Activated T-cell treated with anti-CD3 and anti-CD28 coated beads for 1 hour (primary cell): ENCODE measurements around the gene NCAPD3.
"Not testable (repeated sequence)": the region's sequence is repeated elsewhere in the genome, so short reads cannot be mapped to it uniquely, and the experiment has no call there.

Experiments
- DNase-seq: peaks from one replicate; pipeline ENCODE4 v3.0.0-alpha.2; 2020; ENCODE audit warnings: low read depth

Gene NCAPD3

GRCh38 chr11:134131628-134132244, 92.0 kb downstream of the NCAPD3 start:
- no peak for DNase-seq

GRCh38 chr11:134126217-134126822, 97.4 kb downstream of the NCAPD3 start:
- DNase-seq, result no peak

- no peak for DNase-seq
Observed at GRCh38 chr11:134125507-134125906, 98.3 kb downstream of the NCAPD3 start.

DNA sequence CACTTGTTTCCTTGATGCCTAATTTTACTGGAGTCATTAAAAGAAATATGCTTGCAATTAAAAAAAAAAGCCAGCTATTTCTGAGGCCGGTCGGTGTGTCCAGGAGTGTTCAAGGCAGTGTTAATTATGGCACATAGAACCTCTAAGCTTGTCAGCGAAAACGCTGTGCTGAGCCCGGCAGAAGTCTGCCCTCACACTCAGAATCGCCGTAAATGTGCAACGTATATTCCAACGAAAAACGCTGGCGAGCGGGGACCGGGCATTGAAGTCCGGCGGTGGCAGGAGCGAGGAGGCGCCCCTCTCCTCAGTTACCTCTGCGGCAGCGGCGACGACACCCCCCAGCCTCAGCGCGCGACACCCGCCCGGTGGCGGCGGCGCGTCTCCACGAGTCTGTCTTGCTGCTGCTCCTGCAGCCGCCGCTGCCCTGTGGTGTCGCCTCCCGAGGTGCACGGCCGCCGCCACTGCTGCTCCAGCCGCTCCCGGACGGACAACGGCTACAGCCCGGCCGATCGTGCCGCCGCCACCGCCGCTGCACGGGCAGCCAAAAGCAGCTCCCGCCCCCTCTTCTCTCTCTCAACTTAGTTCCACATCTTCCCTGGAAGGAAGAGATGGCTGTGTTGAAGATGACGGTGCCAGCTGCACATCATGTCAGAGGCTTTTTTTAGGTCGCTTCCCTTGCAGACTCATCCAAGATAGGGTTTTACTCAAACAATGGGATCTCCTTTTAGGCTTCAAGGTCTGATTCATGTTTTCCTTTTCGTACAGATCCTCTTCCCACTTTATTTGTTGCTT, 98.9 kb downstream of the NCAPD3 start:
- DNase-seq, result no peak

DNA sequence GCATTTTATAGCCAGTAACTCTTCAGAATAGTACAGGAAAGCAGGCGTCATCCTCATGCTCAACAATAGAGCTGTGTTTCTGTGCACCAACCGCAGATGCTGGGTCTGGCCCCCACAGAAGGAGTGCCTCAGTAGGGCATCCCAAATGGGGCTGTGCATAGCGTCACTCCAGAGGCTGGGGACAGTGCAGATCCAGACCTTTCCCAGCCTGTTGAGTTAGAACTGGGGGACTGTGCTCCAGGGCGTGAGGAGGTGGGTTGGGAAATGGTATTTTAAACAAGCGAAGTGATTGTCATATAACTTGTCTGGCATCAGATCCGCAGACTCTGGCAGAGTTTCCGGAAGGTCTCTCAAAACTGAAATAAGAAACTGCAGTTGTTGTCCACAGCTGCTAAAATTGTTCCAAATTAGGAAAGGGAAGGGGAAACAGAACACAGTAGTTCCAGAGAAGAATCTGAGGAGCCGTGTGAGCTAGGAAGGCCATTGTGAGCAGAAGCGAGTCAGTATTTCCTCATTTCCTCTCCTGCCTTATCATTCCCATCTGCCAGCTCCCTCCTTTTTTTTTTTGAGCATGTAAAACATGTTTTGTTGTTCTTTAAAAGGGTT, 102.7 kb downstream of the NCAPD3 start:
- no peak for DNase-seq

DNA sequence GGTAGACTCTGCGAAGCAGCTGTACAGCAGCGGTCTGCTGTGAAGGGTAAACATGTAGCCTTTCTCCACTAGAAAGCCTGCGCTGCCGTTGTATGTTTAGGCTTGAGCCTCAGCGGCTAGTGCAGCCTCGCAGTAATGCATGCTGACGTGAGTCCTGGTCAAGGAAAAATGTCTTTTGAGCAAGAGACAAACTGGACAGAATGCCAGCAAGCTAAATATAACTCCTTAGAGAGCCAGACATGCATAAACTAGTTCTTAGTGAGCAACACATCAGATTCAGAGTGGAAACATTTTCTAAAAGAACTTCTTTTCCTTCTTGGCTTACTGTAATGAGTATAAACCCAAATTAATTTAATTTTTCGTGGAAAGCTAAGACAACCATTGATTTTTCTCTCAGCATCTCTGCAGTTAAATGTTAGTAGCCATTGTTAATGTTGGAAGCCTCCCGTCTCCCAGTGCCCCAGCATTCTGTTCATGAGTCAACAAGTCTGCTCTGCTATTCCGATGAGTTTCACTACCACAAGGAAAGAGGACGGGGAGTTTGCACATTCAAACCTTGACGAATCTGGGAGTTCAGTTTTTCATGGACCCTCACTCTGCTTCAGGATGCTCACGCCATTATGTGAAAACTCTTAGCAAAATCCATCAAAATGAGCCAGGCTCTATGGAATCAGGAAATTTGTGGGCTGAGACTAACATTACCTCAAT, 103.5 kb downstream of the NCAPD3 start:
- no peak for DNase-seq

GRCh38 chr11:134119094-134119493, 104.7 kb downstream of the NCAPD3 start:
- DNase-seq, result no peak

- DNase-seq, result no peak
Observed at GRCh38 chr11:134118006-134118405, 105.8 kb downstream of the NCAPD3 start.

- DNase-seq, result no peak
Observed at GRCh38 chr11:134116210-134116609, 107.6 kb downstream of the NCAPD3 start.

- not testable (repeated sequence) for DNase-seq
Observed at GRCh38 chr11:134113787-134114186, 110.0 kb downstream of the NCAPD3 start.

GRCh38 chr11:134110252-134110815, 113.4 kb downstream of the NCAPD3 start:
- DNase-seq, result no peak
